ENCODE measurements around the gene EDNRB.

GRCh38 chr13:77857531-77858209 lies 61.0 kb downstream of the EDNRB start:
- TF ChIP-seq CTCF (IDR thresholded peaks at IDR 0.05; ENCODE audit: low read length): no peak
- TF ChIP-seq EZH2 (IDR thresholded peaks at IDR 0.05; ENCODE audit: borderline replicate concordance, low read length): no peak
